ENCODE results near the gene PAPPA. TPM values are rescaled to one million over a fixed set of nuclear protein-coding genes. Genes with fewer than 3 reads are reported as not detected.

PAPPA gene
- total and polyA plus RNA-seq, 9 of the 15 experiments (the other 6 are each of a cell fraction or from before 2014, with no cell fraction given) = 0.06 to 0.18 (median 0.11) TPM

- TF ChIP-seq ARID3B (CRISPR knock-in tag; IDR thresholded peaks at IDR 0.05; ENCODE audit: borderline replicate concordance) = no peak
- TF ChIP-seq TBP (optimal IDR thresholded peaks at IDR 0.05; ENCODE audit: low read depth, low read length) = no peak
- TF ChIP-seq CAMTA2 (CRISPR knock-in tag; conservative IDR thresholded peaks at IDR 0.05) = no peak
- no peak for TF ChIP-seq TFE3 (CRISPR knock-in tag; IDR thresholded peaks at IDR 0.05)
- TF ChIP-seq KAT8 (IDR thresholded peaks at IDR 0.05; ENCODE audit: low read depth) = no peak
- peak; percentile 34; the same call in 1 of the 2 replicates for TF ChIP-seq MAFG (tag; conservative IDR thresholded peaks at IDR 0.05)
- TF ChIP-seq E2F3 (CRISPR knock-in tag; IDR thresholded peaks at IDR 0.05) = no peak
- TF ChIP-seq CUX1 (CRISPR knock-in tag; IDR thresholded peaks at IDR 0.05) = no peak
- no peak for TF ChIP-seq PTRF (tag; IDR thresholded peaks at IDR 0.05)
- no peak for TF ChIP-seq SRSF3 (IDR thresholded peaks at IDR 0.05; ENCODE audit: insufficient read depth, low read length)
- no peak for TF ChIP-seq ZC3H8 (IDR thresholded peaks at IDR 0.05)
- peak; percentile 71 for TF ChIP-seq REST (IDR thresholded peaks at IDR 0.05; ENCODE audit: borderline replicate concordance)
- no peak for TF ChIP-seq REST (CRISPR knock-in tag; IDR thresholded peaks at IDR 0.05; ENCODE audit: low read depth)
Measured at GRCh38 chr9:116219686-116220085, 66.1 kb downstream of the PAPPA start (continued).
